Activated naive CD4-positive, alpha-beta T cell treated with anti-CD3 and anti-CD28 coated beads, Interleukin-2, amount 50 U/mL, for 24 hours (primary cell): ENCODE results near the gene PRR16.
"Not testable (repeated sequence)": the region's sequence is repeated elsewhere in the genome, so short reads cannot be mapped to it uniquely, and the experiment has no call there.

Experiments
- H3K27ac Mint-ChIP-seq: one replicate; pipeline ENCODE4 v1.8.0; 2021; ENCODE audit warnings: mild to moderate bottlenecking, mixed read lengths
- H3K27me3 Mint-ChIP-seq: one replicate; pipeline ENCODE4 v1.8.0; 2021; ENCODE audit warnings: mixed read lengths
- H3K36me3 Mint-ChIP-seq: one replicate; pipeline ENCODE4 v1.8.0; 2021; ENCODE audit warnings: mixed read lengths
- H3K4me1 Mint-ChIP-seq: one replicate; pipeline ENCODE4 v1.8.0; 2021; ENCODE audit warnings: mixed read lengths
- H3K4me3 Mint-ChIP-seq: one replicate; pipeline ENCODE4 v1.8.0; 2021; ENCODE audit warnings: mild to moderate bottlenecking, mixed read lengths
- H3K9me3 Mint-ChIP-seq: one replicate; pipeline ENCODE4 v1.8.0; 2021; ENCODE audit warnings: mixed read lengths

The PRR16 gene

GRCh38 chr5:120463991-120464626, at the start of gene PRR16:
TSS of gene PRR16 (plus strand) at chr5:120464300.
- Mint-ChIP-seq H3K4me1 (peaks cover 4% of the 10 kb centered on the region), H3K4me3 (peak within 1 kb of the TSS; percentile 73), H3K9me3 (no peaks in the 10 kb centered on the region), H3K36me3 (no peaks in the 10 kb centered on the region), H3K27me3 (peaks cover 26% of the 10 kb centered on the region), H3K27ac (no peak within 1 kb of the TSS)

- Mint-ChIP-seq H3K4me3 (no peak overlapping the region), H3K27ac (no peak overlapping the region), H3K9me3 (no peaks in the 10 kb centered on the region), H3K4me1 (no peaks in the 10 kb centered on the region), H3K27me3 (no peaks in the 10 kb centered on the region), H3K36me3 (no peaks in the 10 kb centered on the region)
Observed at GRCh38 chr5:120415985-120416384, 48.1 kb upstream of the PRR16 start.

- no peaks in the 10 kb centered on the region for H3K9me3 Mint-ChIP-seq
- no peaks in the 10 kb centered on the region for H3K4me1 Mint-ChIP-seq
- H3K27me3 Mint-ChIP-seq = no peaks in the 10 kb centered on the region
- H3K27ac Mint-ChIP-seq = no peak overlapping the region
- no peaks in the 10 kb centered on the region for H3K36me3 Mint-ChIP-seq
- H3K4me3 Mint-ChIP-seq = no peak overlapping the region
Observed at GRCh38 chr5:120419127-120419526, 45.0 kb upstream of the PRR16 start.

GRCh38 chr5:120426633-120427275, 37.3 kb upstream of the PRR16 start:
- not testable (repeated sequence) for H3K4me3 Mint-ChIP-seq, H3K36me3 Mint-ChIP-seq, H3K27ac Mint-ChIP-seq, H3K27me3 Mint-ChIP-seq, H3K4me1 Mint-ChIP-seq
- H3K9me3 Mint-ChIP-seq = peaks cover 26% of the 10 kb centered on the region

GRCh38 chr5:120430572-120430971, 33.5 kb upstream of the PRR16 start:
- Mint-ChIP-seq H3K36me3 (no peaks in the 10 kb centered on the region), H3K4me3 (no peak overlapping the region), H3K27ac (no peak overlapping the region), H3K27me3 (no peaks in the 10 kb centered on the region), H3K9me3 (peaks cover 26% of the 10 kb centered on the region), H3K4me1 (no peaks in the 10 kb centered on the region)

- Mint-ChIP-seq H3K27ac (no peak overlapping the region), H3K4me3 (no peak overlapping the region), H3K27me3 (no peaks in the 10 kb centered on the region), H3K4me1 (no peaks in the 10 kb centered on the region), H3K9me3 (peaks cover 12% of the 10 kb centered on the region), H3K36me3 (no peaks in the 10 kb centered on the region)
Observed at GRCh38 chr5:120432861-120433260, 31.2 kb upstream of the PRR16 start.

- Mint-ChIP-seq H3K36me3 (no peaks in the 10 kb centered on the region), H3K4me3 (no peak overlapping the region), H3K9me3 (peaks cover 12% of the 10 kb centered on the region), H3K27ac (no peak overlapping the region), H3K27me3 (no peaks in the 10 kb centered on the region), H3K4me1 (no peaks in the 10 kb centered on the region)
Observed at GRCh38 chr5:120435129-120435528, 29.0 kb upstream of the PRR16 start.

GRCh38 chr5:120436996-120437395, 27.1 kb upstream of the PRR16 start:
- Mint-ChIP-seq H3K4me1 (no peaks in the 10 kb centered on the region), H3K36me3 (no peaks in the 10 kb centered on the region), H3K4me3 (no peak overlapping the region), H3K9me3 (no peaks in the 10 kb centered on the region), H3K27me3 (no peaks in the 10 kb centered on the region), H3K27ac (no peak overlapping the region)

- Mint-ChIP-seq H3K4me3 (no peak overlapping the region), H3K4me1 (no peaks in the 10 kb centered on the region), H3K27me3 (peaks cover 3% of the 10 kb centered on the region), H3K27ac (no peak overlapping the region), H3K36me3 (no peaks in the 10 kb centered on the region), H3K9me3 (no peaks in the 10 kb centered on the region)
Observed at GRCh38 chr5:120442694-120443093, 21.4 kb upstream of the PRR16 start.

- peaks cover 3% of the 10 kb centered on the region for H3K27me3 Mint-ChIP-seq
- H3K4me3 Mint-ChIP-seq = no peak overlapping the region
Observed at GRCh38 chr5:120443607-120444006, 20.5 kb upstream of the PRR16 start.

GRCh38 chr5:120446068-120446492, 18.0 kb upstream of the PRR16 start:
- Mint-ChIP-seq H3K27ac (no peak overlapping the region), H3K4me3 (no peak overlapping the region), H3K36me3 (no peaks in the 10 kb centered on the region), H3K27me3 (peaks cover 3% of the 10 kb centered on the region), H3K4me1 (no peaks in the 10 kb centered on the region), H3K9me3 (no peaks in the 10 kb centered on the region)

More at GRCh38 chr5:120443607-120444006, 20.5 kb upstream of the PRR16 start:
- no peak overlapping the region for H3K27ac Mint-ChIP-seq
- no peaks in the 10 kb centered on the region for H3K4me1 Mint-ChIP-seq
- H3K9me3 Mint-ChIP-seq = no peaks in the 10 kb centered on the region
- no peaks in the 10 kb centered on the region for H3K36me3 Mint-ChIP-seq

- Mint-ChIP-seq H3K4me3 (no peak overlapping the region), H3K27ac (no peak overlapping the region), H3K27me3 (peaks cover 3% of the 10 kb centered on the region), H3K9me3 (no peaks in the 10 kb centered on the region), H3K4me1 (no peaks in the 10 kb centered on the region), H3K36me3 (no peaks in the 10 kb centered on the region)
Observed at GRCh38 chr5:120446901-120447300, 17.2 kb upstream of the PRR16 start.

GRCh38 chr5:120447706-120448239, 16.3 kb upstream of the PRR16 start:
- peaks cover 3% of the 10 kb centered on the region for H3K27me3 Mint-ChIP-seq
- no peak overlapping the region for H3K27ac Mint-ChIP-seq
- H3K4me3 Mint-ChIP-seq = no peak overlapping the region
- no peaks in the 10 kb centered on the region for H3K36me3 Mint-ChIP-seq
- no peaks in the 10 kb centered on the region for H3K9me3 Mint-ChIP-seq
- H3K4me1 Mint-ChIP-seq = no peaks in the 10 kb centered on the region

GRCh38 chr5:120449501-120449900, 14.6 kb upstream of the PRR16 start:
- Mint-ChIP-seq H3K4me1 (no peaks in the 10 kb centered on the region), H3K4me3 (no peak overlapping the region), H3K9me3 (no peaks in the 10 kb centered on the region), H3K27me3 (peaks cover 3% of the 10 kb centered on the region), H3K36me3 (no peaks in the 10 kb centered on the region), H3K27ac (no peak overlapping the region)

GRCh38 chr5:120450910-120451309, 13.2 kb upstream of the PRR16 start:
- Mint-ChIP-seq H3K36me3 (no peaks in the 10 kb centered on the region), H3K4me1 (no peaks in the 10 kb centered on the region), H3K9me3 (no peaks in the 10 kb centered on the region), H3K4me3 (no peak overlapping the region), H3K27ac (no peak overlapping the region), H3K27me3 (peaks cover 2% of the 10 kb centered on the region)

GRCh38 chr5:120451445-120451844, 12.7 kb upstream of the PRR16 start:
- Mint-ChIP-seq H3K9me3 (no peaks in the 10 kb centered on the region), H3K36me3 (no peaks in the 10 kb centered on the region), H3K4me1 (no peaks in the 10 kb centered on the region), H3K27ac (no peak overlapping the region), H3K4me3 (no peak overlapping the region), H3K27me3 (no peaks in the 10 kb centered on the region)
